Gastroesophageal sphincter (tissue), 3 donors: ENCODE data around the gene STK24.

Experiments
- POLR2A ChIP-seq, 2 donors: fragments of 450-650 bp; IDR thresholded peaks; one replicate each; pipeline ENCODE4 v1.6.1; 2017; ENCODE audit warnings: antibody characterized with exemption in 2 of 2, mild to moderate bottlenecking in 2 of 2, moderate library complexity in 1 of 2
- POLR2AphosphoS5 ChIP-seq: sonication (generic); formaldehyde crosslinking; IDR thresholded peaks from one replicate; pipeline ENCODE4 v1.6.1; 2017; ENCODE audit warnings: antibody characterized with exemption
- TF ChIP-seq, protein P1 (sequence below), 4 experiments: fragments of 200-600 bp in 2 of 4; fragments of 450-650 bp in 2 of 4; sonication (generic) in 1 of 4; IDR thresholded peaks; one replicate each; pipeline ENCODE4 v1.5.1; 2017 to 2019; ENCODE audit warnings: antibody characterized with exemption in 4 of 4, mild to moderate bottlenecking in 2 of 4, moderate library complexity in 2 of 4

DNA sequence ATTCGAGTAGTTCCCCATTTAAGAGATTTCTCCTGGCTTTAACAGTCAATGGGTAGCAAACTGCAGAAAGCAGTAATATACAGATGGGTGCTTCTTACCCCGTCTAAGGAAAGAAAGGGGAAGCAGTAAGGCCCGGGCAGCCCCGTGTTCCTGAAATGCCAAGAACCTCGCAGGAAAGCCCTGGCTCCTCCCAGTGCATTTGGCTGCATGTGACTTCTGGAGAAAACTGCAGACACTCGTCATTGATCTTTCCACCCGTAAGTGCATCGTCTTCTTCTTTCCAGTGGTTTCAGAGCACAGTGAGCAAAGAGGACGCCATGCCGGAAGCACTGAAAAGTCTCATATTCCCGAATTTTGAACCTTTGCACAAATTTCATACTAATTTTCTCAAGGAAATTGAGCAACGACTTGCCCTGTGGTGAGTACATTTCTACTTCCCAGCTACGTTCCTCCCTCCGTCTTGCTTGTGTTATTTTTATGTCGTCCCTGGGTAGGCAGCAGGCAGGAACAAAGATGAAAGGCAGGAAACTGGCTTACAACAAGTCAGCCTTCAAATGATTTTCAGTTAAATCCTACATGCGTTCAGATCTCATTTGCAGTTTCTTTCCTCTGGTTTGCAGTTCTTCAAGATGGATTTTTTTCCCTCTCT, 165.2 kb downstream of the STK24 start:
- TF ChIP-seq, protein P1, sequence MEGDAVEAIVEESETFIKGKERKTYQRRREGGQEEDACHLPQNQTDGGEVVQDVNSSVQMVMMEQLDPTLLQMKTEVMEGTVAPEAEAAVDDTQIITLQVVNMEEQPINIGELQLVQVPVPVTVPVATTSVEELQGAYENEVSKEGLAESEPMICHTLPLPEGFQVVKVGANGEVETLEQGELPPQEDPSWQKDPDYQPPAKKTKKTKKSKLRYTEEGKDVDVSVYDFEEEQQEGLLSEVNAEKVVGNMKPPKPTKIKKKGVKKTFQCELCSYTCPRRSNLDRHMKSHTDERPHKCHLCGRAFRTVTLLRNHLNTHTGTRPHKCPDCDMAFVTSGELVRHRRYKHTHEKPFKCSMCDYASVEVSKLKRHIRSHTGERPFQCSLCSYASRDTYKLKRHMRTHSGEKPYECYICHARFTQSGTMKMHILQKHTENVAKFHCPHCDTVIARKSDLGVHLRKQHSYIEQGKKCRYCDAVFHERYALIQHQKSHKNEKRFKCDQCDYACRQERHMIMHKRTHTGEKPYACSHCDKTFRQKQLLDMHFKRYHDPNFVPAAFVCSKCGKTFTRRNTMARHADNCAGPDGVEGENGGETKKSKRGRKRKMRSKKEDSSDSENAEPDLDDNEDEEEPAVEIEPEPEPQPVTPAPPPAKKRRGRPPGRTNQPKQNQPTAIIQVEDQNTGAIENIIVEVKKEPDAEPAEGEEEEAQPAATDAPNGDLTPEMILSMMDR (IDR thresholded peaks at IDR 0.05), result no peak
- no peak for TF ChIP-seq POLR2A (IDR thresholded peaks at IDR 0.05)
- TF ChIP-seq POLR2AphosphoS5, result no peak
